H1 (cell line): ENCODE measurements around the gene MNS1. TPM values are rescaled to one million over a fixed set of nuclear protein-coding genes. Genes with fewer than 3 reads are reported as not detected.

Experiments used
- CBX5 ChIP-seq: fragments of 300-800, 300-1000 bp; sonication (generic); IDR thresholded peaks from 2 replicates; pipeline ENCODE4 v1.7.1; 2016; ENCODE audit warnings: antibody characterized with exemption, low read length, low read depth
- EGR1 ChIP-seq: IDR thresholded peaks from 2 replicates; pipeline ENCODE4 v1.6.1; 2011; ENCODE audit warnings: low read depth, low read length, borderline replicate concordance
- PHF8 ChIP-seq: fragments of 200-600 bp; sonication (generic); conservative IDR thresholded peaks from 2 replicates; pipeline ENCODE4 v1.7.1; 2012; ENCODE audit warnings: low read depth, mild to moderate bottlenecking, inconsistent platforms, low read length, moderate library complexity
- POLR2AphosphoS5 ChIP-seq: IDR thresholded peaks from 2 replicates; pipeline ENCODE4 v1.6.1; 2011; ENCODE audit warnings: low read depth, low read length
- SAP30 ChIP-seq: fragments of 300-600 bp; sonication (generic); IDR thresholded peaks from 2 replicates; pipeline ENCODE4 v1.7.1; 2012; ENCODE audit warnings: low read length, moderate library complexity, mild to moderate bottlenecking, inconsistent platforms; ENCODE audit not compliant: insufficient read depth, insufficient replicate concordance
- polyA plus RNA-seq, 7 experiments: library from polyadenylated mRNA; depleted of rRNA in 3 of 7; stranded (reverse) in 5 of 7; unstranded in 2 of 7; fragments of >200 nt in 5 of 7; fragments of 200-250 nt in 2 of 7; gene quantifications; 1 replicate in 5 of 7; 2 replicates in 1 of 7; 4 replicates in 1 of 7; pipeline versions ENCODE4 v1.2.1 to v1.2.3, GENCODE V29; 2011 to 2013; ENCODE audit warnings: missing spikeins in 2 of 7, mixed read lengths in 2 of 7
- total RNA-seq: library from RNA; stranded (reverse); fragmentation: NEBNext Ultra II Directional; extraction: Animal tissue kit (Norgen Biotek cat#: 25700); gene quantifications from 2 replicates; pipeline ENCODE4 v1.2.1, GENCODE V29; 2021

MNS1 gene
- total and polyA plus RNA-seq, 2 of the 8 experiments (the other 6 are each of a cell fraction or from before 2014, with no cell fraction given), result 0.57 TPM; not detected in 1

DNA sequence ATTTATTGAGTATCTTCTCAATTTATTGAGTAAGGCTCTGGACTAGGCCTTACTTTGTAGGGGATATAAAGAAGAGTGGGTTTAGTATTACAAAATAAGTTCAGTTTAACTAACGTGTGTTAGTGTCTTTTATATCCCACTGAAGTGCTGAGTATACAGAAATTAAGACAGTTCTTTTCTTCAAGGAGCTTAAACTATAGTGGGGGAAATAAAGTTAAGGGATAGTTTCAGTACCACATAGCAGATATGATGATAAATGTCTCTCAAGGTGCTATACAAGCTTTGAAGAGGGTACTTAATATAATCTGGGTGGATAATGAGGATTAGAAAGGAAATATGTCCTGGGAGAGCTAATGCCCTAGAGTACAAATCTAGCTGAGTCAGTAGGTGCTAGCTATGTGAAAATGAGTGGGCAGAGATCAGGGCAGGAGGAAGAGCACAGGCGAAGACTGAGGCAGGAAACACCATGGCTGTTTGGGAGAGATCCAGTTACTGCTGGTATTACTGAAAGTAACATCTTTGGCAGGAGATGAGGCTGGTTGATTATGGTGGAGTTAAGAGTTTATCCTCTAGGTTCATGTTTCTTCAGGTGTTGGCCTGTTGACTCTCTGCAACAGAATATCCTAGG, 53.7 kb downstream of the MNS1 start (continued):
- TF ChIP-seq SAP30 (no peak), PHF8 (no peak), EGR1 (no peak), POLR2AphosphoS5 (no peak), CBX5 (no peak)
- TF ChIP-seq, all 59 proteins: peak for 0
